ENCODE data around the gene FAM83G. TPM values are rescaled to one million over a fixed set of nuclear protein-coding genes. Genes with fewer than 3 reads are reported as not detected.
A peak's percentile ranks its signal among the peaks of the same experiment; 100 is the strongest.
"Not testable (repeated sequence)": the region's sequence is repeated elsewhere in the genome, so short reads cannot be mapped to it uniquely, and the experiment has no call there.

The FAM83G gene
- total RNA-seq, 3 donors from 2014 or later: 27.0 to 31.9 (median 31.9) TPM

GRCh38 chr17:19031729-19032128 is 27.2 kb upstream of the FAM83G start:
- not testable (repeated sequence) for H3K4me1 Mint-ChIP-seq (ENCODE audit: low read depth); H3K36me3 Mint-ChIP-seq (ENCODE audit: insufficient read depth); H3K27me3 Mint-ChIP-seq (ENCODE audit: low read depth); H3K4me3 Mint-ChIP-seq; H3K9me3 Mint-ChIP-seq
- ATAC-seq (peak; percentile 84 to 86), DNase-seq (peak; percentile 43)

GRCh38 chr17:19030771-19031449 is 26.3 kb upstream of the FAM83G start:
- H3K9me3 Mint-ChIP-seq; H3K4me1 Mint-ChIP-seq (ENCODE audit: low read depth); DNase-seq; H3K36me3 Mint-ChIP-seq (ENCODE audit: insufficient read depth); H3K27me3 Mint-ChIP-seq (ENCODE audit: low read depth); ATAC-seq; H3K4me3 Mint-ChIP-seq: not testable (repeated sequence)

- not testable (repeated sequence) for ATAC-seq
Measured at GRCh38 chr17:19029740-19030139, 25.2 kb upstream of the FAM83G start.

GRCh38 chr17:19028671-19029070 is 24.1 kb upstream of the FAM83G start:
- ATAC-seq: not testable (repeated sequence)

More at GRCh38 chr17:19029740-19030139, 25.2 kb upstream of the FAM83G start:
- not testable (repeated sequence) for H3K36me3 Mint-ChIP-seq (ENCODE audit: insufficient read depth); DNase-seq; H3K27me3 Mint-ChIP-seq (ENCODE audit: low read depth); H3K9me3 Mint-ChIP-seq; H3K4me3 Mint-ChIP-seq; H3K4me1 Mint-ChIP-seq (ENCODE audit: low read depth)

GRCh38 chr17:19024101-19025078 is 19.8 kb upstream of the FAM83G start:
- Mint-ChIP-seq H3K4me1 (ENCODE audit: low read depth) (peaks cover 13% of the 10 kb centered on the region), H3K27me3 (ENCODE audit: low read depth) (no peaks in the 10 kb centered on the region), H3K4me3 (no peak overlapping the region), H3K36me3 (ENCODE audit: insufficient read depth) (peaks cover 6% of the 10 kb centered on the region), H3K9me3 (no peaks in the 10 kb centered on the region)
- DNase-seq (no peak), ATAC-seq (peak; percentile 55 to 64)

More at GRCh38 chr17:19028671-19029070, 24.1 kb upstream of the FAM83G start:
- not testable (repeated sequence) for H3K9me3 Mint-ChIP-seq; DNase-seq; H3K36me3 Mint-ChIP-seq (ENCODE audit: insufficient read depth); H3K4me3 Mint-ChIP-seq; H3K27me3 Mint-ChIP-seq (ENCODE audit: low read depth)
- peaks cover 13% of the 10 kb centered on the region for H3K4me1 Mint-ChIP-seq (ENCODE audit: low read depth)

GRCh38 chr17:19023209-19023999 is 18.8 kb upstream of the FAM83G start:
- ATAC-seq (no peak), DNase-seq (no peak)
- H3K9me3 Mint-ChIP-seq: no peaks in the 10 kb centered on the region
- no peak overlapping the region for H3K4me3 Mint-ChIP-seq
- H3K27me3 Mint-ChIP-seq (ENCODE audit: low read depth): no peaks in the 10 kb centered on the region
- peaks cover 10% of the 10 kb centered on the region for H3K36me3 Mint-ChIP-seq (ENCODE audit: insufficient read depth)
- peaks cover 16% of the 10 kb centered on the region for H3K4me1 Mint-ChIP-seq (ENCODE audit: low read depth)

- no peak for ATAC-seq
- Mint-ChIP-seq H3K4me3 (no peak overlapping the region), H3K36me3 (ENCODE audit: insufficient read depth) (peaks cover 10% of the 10 kb centered on the region), H3K27me3 (ENCODE audit: low read depth) (no peaks in the 10 kb centered on the region), H3K4me1 (ENCODE audit: low read depth) (peaks cover 16% of the 10 kb centered on the region), H3K9me3 (no peaks in the 10 kb centered on the region)
- DNase-seq: no peak
Measured at GRCh38 chr17:19022747-19023146, 18.2 kb upstream of the FAM83G start.

GRCh38 chr17:19022128-19022527 is 17.6 kb upstream of the FAM83G start:
- peaks cover 10% of the 10 kb centered on the region for H3K36me3 Mint-ChIP-seq (ENCODE audit: insufficient read depth)
- no peaks in the 10 kb centered on the region for H3K27me3 Mint-ChIP-seq (ENCODE audit: low read depth)
- no peaks in the 10 kb centered on the region for H3K9me3 Mint-ChIP-seq
- DNase-seq (no peak), ATAC-seq (no peak)
- peaks cover 16% of the 10 kb centered on the region for H3K4me1 Mint-ChIP-seq (ENCODE audit: low read depth)
- H3K4me3 Mint-ChIP-seq: no peak overlapping the region

- H3K27me3 Mint-ChIP-seq (ENCODE audit: low read depth): no peaks in the 10 kb centered on the region
- peak; percentile 29 for DNase-seq
- no peak for ATAC-seq
- H3K4me3 Mint-ChIP-seq: no peak overlapping the region
- H3K4me1 Mint-ChIP-seq (ENCODE audit: low read depth): peaks cover 16% of the 10 kb centered on the region
- no peaks in the 10 kb centered on the region for H3K9me3 Mint-ChIP-seq
- peaks cover 10% of the 10 kb centered on the region for H3K36me3 Mint-ChIP-seq (ENCODE audit: insufficient read depth)
Measured at GRCh38 chr17:19021622-19022083, 17.1 kb upstream of the FAM83G start.

- not testable (repeated sequence) for H3K36me3 Mint-ChIP-seq (ENCODE audit: insufficient read depth); H3K4me3 Mint-ChIP-seq; H3K9me3 Mint-ChIP-seq; ATAC-seq; H3K27me3 Mint-ChIP-seq (ENCODE audit: low read depth); DNase-seq
- H3K4me1 Mint-ChIP-seq (ENCODE audit: low read depth): peaks cover 16% of the 10 kb centered on the region
Measured at GRCh38 chr17:19021011-19021621, 16.6 kb upstream of the FAM83G start.

- DNase-seq (no peak), ATAC-seq (no peak)
- no peak overlapping the region for H3K4me3 Mint-ChIP-seq
- H3K27me3 Mint-ChIP-seq (ENCODE audit: low read depth): no peaks in the 10 kb centered on the region
- peaks cover 10% of the 10 kb centered on the region for H3K36me3 Mint-ChIP-seq (ENCODE audit: insufficient read depth)
- H3K4me1 Mint-ChIP-seq (ENCODE audit: low read depth): peaks cover 16% of the 10 kb centered on the region
- no peaks in the 10 kb centered on the region for H3K9me3 Mint-ChIP-seq
Measured at GRCh38 chr17:19020016-19020415, 15.5 kb upstream of the FAM83G start.

GRCh38 chr17:19019041-19019941 is 14.7 kb upstream of the FAM83G start:
- Mint-ChIP-seq H3K4me3 (no peak overlapping the region), H3K9me3 (no peaks in the 10 kb centered on the region), H3K36me3 (ENCODE audit: insufficient read depth) (peaks cover 6% of the 10 kb centered on the region), H3K27me3 (ENCODE audit: low read depth) (no peaks in the 10 kb centered on the region), H3K4me1 (ENCODE audit: low read depth) (peaks cover 8% of the 10 kb centered on the region)
- ATAC-seq (no peak), DNase-seq (no peak)

GRCh38 chr17:19018600-19018950 is 14.0 kb upstream of the FAM83G start:
- no peaks in the 10 kb centered on the region for H3K27me3 Mint-ChIP-seq (ENCODE audit: low read depth)
- no peaks in the 10 kb centered on the region for H3K9me3 Mint-ChIP-seq
- H3K4me3 Mint-ChIP-seq: no peak overlapping the region
- ATAC-seq (no peak), DNase-seq (no peak)
- peaks cover 6% of the 10 kb centered on the region for H3K36me3 Mint-ChIP-seq (ENCODE audit: insufficient read depth)
- H3K4me1 Mint-ChIP-seq (ENCODE audit: low read depth): peaks cover 2% of the 10 kb centered on the region
